Ishikawa (cell line): Measurements from ENCODE around the gene CAPZA1.

Experiments
- RAD21 ChIP-seq: IDR thresholded peaks from 2 replicates; pipeline ENCODE4 v1.6.1; 2012; ENCODE audit warnings: low read depth
- TAF1 ChIP-seq: IDR thresholded peaks from 2 replicates; pipeline ENCODE4 v1.6.1; 2012; ENCODE audit warnings: low read depth, mild to moderate bottlenecking
- TCF12 ChIP-seq: IDR thresholded peaks from 2 replicates; pipeline ENCODE4 v1.6.1; 2012; ENCODE audit warnings: low read depth
- YY1 ChIP-seq: IDR thresholded peaks from 2 replicates; pipeline ENCODE4 v1.6.1; 2012; ENCODE audit warnings: low read depth

- TF ChIP-seq RAD21: no peak
- 0 out of 2 replicates have a peak, but pooled peaks have one; percentile 12 for TF ChIP-seq YY1
- no peak for TF ChIP-seq TCF12
- TF ChIP-seq TAF1: no peak; the same call in 1 of the 2 replicates
Measured at GRCh38 chr1:112714313-112715263, 95.0 kb downstream of the CAPZA1 start.
